ENCODE data around the gene SEZ6L.

Gene SEZ6L

DNA sequence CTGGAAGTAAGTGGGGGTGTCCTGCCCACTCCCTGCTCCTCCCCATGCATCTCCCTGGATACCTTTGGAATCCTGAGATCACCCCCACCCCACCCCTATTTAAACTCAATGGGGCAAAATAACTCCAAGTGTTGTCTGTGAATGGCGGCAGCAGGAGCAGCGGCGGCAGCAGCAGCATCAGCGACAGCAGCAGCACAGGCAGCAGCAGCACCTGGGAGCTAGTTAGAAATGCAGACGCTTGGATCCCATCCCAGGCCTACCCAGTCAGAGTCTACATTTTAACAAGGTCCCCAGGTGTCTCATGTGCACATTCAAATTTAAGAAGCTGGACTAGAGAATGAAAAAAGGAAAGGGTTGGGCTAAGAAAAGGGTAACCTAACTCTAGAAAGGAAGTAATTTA is 82.6 kb downstream of the SEZ6L start:
- no peak for DNase-seq

DNA sequence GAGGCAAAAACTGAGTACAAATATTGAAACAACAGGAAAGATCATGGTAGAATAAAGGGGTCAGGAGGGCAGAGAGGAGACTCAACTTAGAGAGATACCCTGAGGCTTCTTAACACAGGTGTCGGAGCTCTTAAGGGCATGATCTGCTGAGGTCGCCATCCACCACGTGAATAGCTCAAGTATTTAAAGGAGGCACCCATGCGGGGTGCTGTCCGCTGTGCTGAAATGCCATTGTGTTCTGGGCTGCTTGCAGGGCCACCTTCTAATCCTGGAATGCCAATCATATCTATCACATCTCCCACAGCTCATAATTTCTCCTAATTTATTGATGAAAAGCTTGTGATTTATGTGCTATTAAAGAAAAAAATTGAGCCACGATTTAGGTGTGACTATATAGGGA is 90.2 kb downstream of the SEZ6L start:
- DNase-seq, result no peak

- DNase-seq, result no peak
These were observed 94.9 kb downstream of the SEZ6L start for GRCh38 chr22:26264162-26264561.

GRCh38 chr22:26265281-26265680 is 96.0 kb downstream of the SEZ6L start:
- no peak for DNase-seq

DNA sequence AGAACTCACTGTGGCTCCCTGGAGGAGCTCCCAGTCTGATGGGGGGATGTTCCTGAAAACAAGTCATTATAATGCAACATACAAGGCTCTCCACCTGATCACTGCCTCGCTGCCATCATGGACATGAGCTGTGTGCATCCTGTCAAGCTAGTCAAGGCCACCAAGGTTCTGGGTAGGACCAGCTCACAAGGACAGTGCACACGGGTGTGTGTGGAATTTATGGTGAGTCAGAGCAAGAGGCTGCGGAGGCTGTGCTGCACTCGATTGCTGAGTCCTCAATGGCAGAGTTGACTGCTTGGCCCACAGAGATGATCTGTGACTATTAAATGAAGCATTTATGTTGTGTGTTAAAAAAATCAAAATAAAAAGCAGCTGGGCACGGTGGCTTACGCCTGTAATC is 96.6 kb downstream of the SEZ6L start:
- DNase-seq, result no peak

- no peak for DNase-seq
These were observed 98.6 kb downstream of the SEZ6L start for GRCh38 chr22:26267856-26268255.

GRCh38 chr22:26269572-26269971 is 100.3 kb downstream of the SEZ6L start:
- DNase-seq, result no peak

DNA sequence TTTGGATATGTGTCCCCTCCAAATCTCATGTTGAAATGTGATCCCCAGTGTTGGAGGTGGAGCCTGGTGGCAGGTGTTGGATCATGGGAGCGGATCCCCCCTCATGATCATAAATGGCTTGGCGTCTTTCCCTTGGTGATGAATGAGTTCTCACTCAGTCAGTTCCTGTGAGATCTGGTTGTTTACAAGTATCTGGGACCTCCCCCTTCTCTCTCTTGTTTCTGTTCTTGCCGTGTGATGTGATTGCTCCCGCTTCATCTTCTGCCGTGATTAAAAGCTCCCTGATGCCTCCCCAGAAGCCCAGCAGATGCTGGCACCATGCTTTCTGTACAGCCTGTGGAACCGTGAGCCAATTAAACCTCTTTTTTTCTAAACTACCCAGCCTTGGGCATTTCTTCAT is 102.2 kb downstream of the SEZ6L start:
- DNase-seq, result no peak

- no peak for DNase-seq
These were observed 103.9 kb downstream of the SEZ6L start for GRCh38 chr22:26273011-26273675.

- DNase-seq, result no peak
These were observed 107.4 kb downstream of the SEZ6L start for GRCh38 chr22:26276529-26277160.

GRCh38 chr22:26281941-26282340 is 112.7 kb downstream of the SEZ6L start:
- DNase-seq, result no peak

DNA sequence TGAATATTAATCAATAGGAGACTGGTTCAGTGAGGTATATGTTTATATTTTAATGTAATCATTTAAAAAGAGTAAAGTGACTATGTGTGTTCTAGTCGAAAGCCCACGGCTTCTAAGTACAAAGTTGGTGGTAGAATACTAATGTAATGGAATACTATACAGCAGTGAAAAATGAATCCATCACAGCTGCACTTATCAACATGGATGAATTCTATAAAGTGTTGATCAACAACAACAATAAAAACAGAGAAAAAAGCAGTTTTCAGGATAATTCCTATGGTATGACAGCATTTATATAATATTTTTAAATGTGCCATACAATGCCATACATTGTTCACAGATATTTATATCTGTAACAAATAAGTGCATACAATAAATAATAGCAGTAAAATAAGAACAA is 114.1 kb downstream of the SEZ6L start:
- no peak for DNase-seq

DNA sequence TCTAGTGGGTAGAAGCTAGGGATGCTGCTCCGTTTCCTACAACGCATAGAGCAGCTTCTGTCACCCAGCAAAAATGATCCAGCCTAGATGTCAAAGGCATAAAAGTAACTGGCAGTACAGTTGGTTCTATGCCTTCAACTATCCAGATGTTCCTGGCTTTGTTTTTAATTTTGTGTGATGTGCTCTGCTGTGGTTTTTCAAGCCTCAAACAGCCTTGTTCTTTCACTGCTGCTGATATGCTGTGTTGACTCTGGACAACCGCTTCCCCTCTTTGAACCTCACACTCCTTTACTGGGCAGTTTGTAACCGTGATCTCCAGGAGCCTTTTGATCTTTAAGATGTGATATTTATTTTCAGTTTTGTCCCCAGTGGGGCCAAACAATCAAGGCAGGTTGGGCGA is 116.4 kb downstream of the SEZ6L start:
- DNase-seq, result no peak

DNA sequence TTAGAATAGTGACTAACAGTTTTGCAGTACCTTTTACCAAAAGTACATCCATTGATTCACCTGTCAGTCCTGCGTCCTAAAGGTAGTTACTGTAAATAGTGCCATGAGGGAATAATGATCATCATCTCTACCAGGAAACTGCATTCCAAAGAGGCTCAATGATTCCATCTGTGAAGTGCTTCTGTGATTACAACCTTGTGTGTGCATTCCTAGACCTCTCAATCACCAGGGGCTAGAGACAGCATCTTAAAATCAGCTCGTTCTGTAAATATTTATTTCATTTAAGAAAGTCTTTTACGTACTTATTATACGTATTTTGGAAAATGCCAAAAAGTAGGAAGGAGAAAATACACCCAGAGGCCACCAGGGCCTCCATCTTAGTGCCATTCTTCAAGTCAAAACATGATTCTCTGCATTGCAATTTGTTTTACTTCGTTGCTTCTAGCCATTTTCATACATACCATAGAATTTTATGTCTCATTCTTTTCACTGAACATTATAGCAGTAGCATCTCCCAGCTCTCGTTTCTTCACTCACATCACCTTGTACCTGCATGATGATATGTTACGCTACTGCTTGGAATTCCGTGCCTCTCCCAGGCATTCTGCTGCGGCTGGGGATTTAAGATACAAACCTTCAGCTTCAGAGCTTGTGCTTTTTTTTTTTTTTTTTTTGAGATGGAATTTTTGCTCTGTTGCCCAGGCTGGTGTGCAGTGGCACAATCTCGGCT is 117.0 kb downstream of the SEZ6L start:
- no peak for DNase-seq

DNA sequence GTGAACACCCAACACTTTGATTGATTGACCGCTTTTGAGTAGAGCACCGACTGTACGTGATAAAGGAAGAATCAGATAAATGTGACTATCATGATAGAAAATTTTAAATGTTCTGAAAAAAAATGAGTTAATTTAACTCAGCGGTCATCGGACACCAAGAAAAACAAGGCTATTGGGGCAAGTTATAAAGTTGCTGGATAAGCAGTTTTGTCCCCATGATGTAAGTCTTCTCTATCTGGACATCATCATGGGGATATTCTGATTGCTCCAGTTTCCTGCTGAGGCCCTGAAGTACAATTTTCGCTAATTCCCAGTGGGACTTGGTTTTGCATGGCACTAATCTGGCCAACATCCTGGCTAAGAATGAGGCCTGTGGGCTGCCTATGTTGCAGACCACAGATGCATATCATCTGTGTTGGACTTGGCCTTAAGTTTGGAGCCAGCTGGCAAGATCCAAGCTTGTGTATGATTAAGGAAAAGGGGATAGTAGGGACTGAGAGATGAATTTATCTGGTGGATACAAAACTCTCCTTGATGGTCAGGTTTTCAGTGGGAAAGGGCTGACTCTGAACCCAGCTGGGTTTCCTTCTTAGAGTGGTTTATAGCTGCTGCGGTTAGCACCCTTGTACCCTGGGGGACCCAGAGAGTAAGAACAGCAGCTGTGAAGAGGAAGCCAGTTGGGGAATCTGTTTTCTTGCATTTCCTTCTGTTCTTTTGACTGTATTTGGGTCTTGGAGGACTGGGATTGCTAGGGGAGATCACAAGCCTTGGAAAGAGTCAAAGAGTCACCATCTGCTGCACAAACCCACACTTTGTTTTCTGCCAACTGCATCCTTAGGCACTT is 118.3 kb downstream of the SEZ6L start:
- no peak for DNase-seq

GRCh38 chr22:26289611-26290101 is 120.4 kb downstream of the SEZ6L start:
- peak; percentile 58 for DNase-seq

DNA sequence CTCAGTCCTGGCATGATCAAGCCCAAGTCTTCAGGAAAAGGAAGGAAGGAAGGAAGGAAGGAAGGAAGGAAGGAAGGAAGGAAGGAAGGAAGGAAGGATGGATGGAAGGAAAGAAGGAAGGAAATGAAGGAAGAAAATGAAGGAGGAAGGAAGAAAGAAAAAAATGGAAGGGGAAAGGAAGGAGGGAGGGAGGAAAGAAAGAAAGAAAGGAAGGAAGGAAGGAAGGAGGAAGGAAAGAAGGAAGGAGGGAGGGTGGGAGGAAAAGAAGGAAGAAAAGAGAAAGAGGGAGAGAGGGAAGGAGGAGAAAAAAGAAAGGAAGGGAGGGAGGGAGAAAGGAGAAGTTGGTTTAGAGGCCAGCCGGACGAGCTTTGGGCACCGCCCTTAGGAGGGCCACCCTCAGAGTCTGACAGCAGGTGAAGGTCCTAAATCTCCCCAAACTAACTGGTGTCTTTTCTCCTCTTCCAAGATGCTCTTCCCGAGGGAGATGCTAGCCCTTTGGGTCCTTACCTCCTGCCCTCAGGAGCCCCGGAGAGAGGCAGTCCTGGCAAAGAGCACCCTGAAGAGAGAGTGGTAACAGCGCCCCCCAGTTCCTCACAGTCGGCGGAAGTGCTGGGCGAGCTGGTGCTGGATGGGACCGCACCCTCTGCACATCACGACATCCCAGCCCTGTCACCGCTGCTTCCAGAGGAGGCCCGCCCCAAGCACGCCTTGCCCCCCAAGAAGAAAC is 122.8 kb downstream of the SEZ6L start:
- DNase-seq, result no peak

GRCh38 chr22:26292667-26292995 is 123.4 kb downstream of the SEZ6L start:
- DNase-seq, result no peak

- DNase-seq, result no peak
These were observed 126.4 kb downstream of the SEZ6L start for GRCh38 chr22:26295563-26296126.

DNA sequence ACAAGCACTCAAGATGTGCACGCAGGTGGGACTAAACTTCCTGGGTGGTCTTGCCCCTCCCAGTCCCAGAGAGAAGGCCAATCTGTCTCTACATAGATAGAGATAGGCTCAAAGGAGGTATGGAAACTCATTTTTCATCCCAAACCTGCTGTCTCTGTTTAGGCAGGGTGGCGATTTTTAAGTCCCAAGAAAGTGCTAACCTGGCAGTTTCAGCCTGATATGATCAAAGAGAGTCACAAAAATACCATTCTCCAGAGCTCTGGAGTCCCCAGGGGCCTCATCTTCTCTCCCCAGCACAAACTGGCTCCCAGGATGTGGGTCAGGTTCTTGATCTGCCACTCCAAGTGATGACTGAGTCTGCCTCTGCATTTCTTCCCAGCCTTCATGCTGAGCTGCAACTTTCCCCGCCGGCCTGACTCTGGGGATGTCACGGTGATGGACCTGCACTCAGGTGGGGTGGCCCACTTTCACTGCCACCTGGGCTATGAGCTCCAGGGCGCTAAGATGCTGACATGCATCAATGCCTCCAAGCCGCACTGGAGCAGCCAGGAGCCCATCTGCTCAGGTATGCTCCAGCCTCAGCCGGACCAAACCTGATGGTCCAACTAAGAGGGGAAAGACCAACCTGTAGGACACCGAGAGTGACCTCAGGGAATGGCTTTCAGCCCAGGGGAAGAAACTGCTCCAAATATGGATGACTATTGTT is 129.5 kb downstream of the SEZ6L start:
- DNase-seq, result no peak

GRCh38 chr22:26302726-26303125 is 133.5 kb downstream of the SEZ6L start:
- DNase-seq, result no peak

DNA sequence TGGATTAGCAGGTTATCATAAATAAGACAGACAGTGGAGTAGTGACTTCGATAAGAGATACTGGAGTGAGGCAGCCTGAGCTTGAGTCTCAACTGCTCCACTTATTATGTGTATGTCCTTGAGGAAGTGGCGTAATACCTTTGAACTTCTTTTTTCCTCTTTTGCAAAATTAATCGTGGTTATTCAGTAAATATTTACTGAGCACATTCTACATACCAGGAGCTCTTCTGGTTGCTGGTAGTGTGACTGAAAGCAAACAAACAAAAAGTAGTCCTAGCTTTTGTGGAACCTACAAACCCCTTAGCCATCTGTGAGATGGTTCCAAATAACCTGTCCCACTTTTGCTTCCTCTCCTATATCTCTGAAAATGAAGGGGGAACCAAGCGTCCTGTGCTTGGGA is 134.2 kb downstream of the SEZ6L start:
- DNase-seq, result no peak
